ENCODE results near the gene PRRG3. TPM values are rescaled to one million over a fixed set of nuclear protein-coding genes. Genes with fewer than 3 reads are reported as not detected.

PRRG3 gene
- total and polyA plus RNA-seq, 2 donors (not counting 3 experiments of a cell fraction or from before 2014, with no cell fraction given): not detected

GRCh38 chrX:151701071-151701470 is 5.8 kb downstream of the PRRG3 start:
- Histone ChIP-seq H3K79me2 (ENCODE audit: control insufficient read depth, insufficient read depth, low read length) (no peaks in the 10 kb centered on the region), H2AFZ (ENCODE audit: low read depth, low read length) (no peak overlapping the region), H4K20me1 (replicated peaks; ENCODE audit: control insufficient read depth, extremely low read depth, insufficient read depth, low read length) (no peaks in the 10 kb centered on the region), H3K4me3 (replicated peaks in 1 of 3; ENCODE audit: insufficient read depth in 1 of 3, low read depth in 1 of 3, low read length in 3 of 3) (no peak overlapping the region), H3K27ac (ENCODE audit: insufficient read depth, low read depth, low read length) (no peak overlapping the region), H3K9me3 (replicated peaks; ENCODE audit: control insufficient read depth, insufficient read depth, low read length) (no peaks in the 10 kb centered on the region), H3K4me2 (ENCODE audit: insufficient read depth, low read length) (no peak overlapping the region), H3K36me3 (ENCODE audit: control insufficient read depth in 2 of 2, extremely low read depth in 1 of 2, insufficient read depth in 2 of 2, low read length in 2 of 2) (no peaks in the 10 kb centered on the region), H3K9me1 (replicated peaks; ENCODE audit: control insufficient read depth, extremely low read depth, insufficient read depth, low read length) (no peaks in the 10 kb centered on the region), H3K9ac (replicated peaks; ENCODE audit: extremely low read depth, insufficient read depth, low read length) (no peak overlapping the region), H3K27me3 (ENCODE audit: control insufficient read depth in 2 of 2, insufficient read depth in 2 of 2, low read length in 2 of 2) (no peaks in the 10 kb centered on the region), H3K4me1 (ENCODE audit: control insufficient read depth, extremely low read depth, insufficient read depth, low read length) (no peaks in the 10 kb centered on the region)
- no peak for DNase-seq (ENCODE audit: low read depth, low spot score)
- BruUV-seq (replicated peaks): no TSS peak
- ChIA-PET CTCF (no interaction called here), POLR2A (no interaction called here)
- TF ChIP-seq CTCF (IDR thresholded peaks at IDR 0.05; ENCODE audit: extremely low read depth in 1 of 2, insufficient read depth in 1 of 2, low read depth in 1 of 2, low read length in 2 of 2): no peak
- TF ChIP-seq GATA2 (IDR thresholded peaks at IDR 0.05; ENCODE audit: insufficient read depth, insufficient read length, low read depth, low read length): no peak
- no peak for TF ChIP-seq MAX (IDR thresholded peaks at IDR 0.05; ENCODE audit: insufficient read depth, insufficient read length)
- no peak for TF ChIP-seq FOS (IDR thresholded peaks at IDR 0.05; ENCODE audit: borderline replicate concordance, insufficient read depth, low read length)
- no peak for TF ChIP-seq EZH2 (IDR thresholded peaks at IDR 0.05; ENCODE audit: borderline replicate concordance, low read depth, low read length, severe bottlenecking)
- TF ChIP-seq POLR2A (IDR thresholded peaks at IDR 0.05; ENCODE audit: low read depth, low read length): no peak
- TF ChIP-seq MYC (IDR thresholded peaks at IDR 0.05; ENCODE audit: low read depth, low read length): no peak
- TF ChIP-seq JUN (IDR thresholded peaks at IDR 0.05; ENCODE audit: borderline replicate concordance, insufficient read depth, insufficient read length, low read depth): no peak
- intact Hi-C loops (cut with micrococcal nuclease): no loop called here
- FAIRE-seq: no peak
- dilution Hi-C loops (cut with MboI; ENCODE audit: extremely low pct_ligation_motif_present, low sequenced_read_pairs): no loop called here
